Measurements from ENCODE around the gene FES. TPM values are rescaled to one million over a fixed set of nuclear protein-coding genes. Genes with fewer than 3 reads are reported as not detected.

FES gene
- total and polyA plus RNA-seq, 2 of the 13 experiments (the other 11 are each of a cell fraction or from before 2014, with no cell fraction given) = 4.0 to 9.5 TPM

GRCh38 chr15:90871716-90872485 is 12.4 kb upstream of the FES start (continued):
- TF ChIP-seq ZBTB1 (CRISPR knock-in tag; IDR thresholded peaks at IDR 0.05; ENCODE audit: borderline replicate concordance) (no peak), ZNF343 (CRISPR knock-in tag; IDR thresholded peaks at IDR 0.05) (no peak), MIXL1 (CRISPR knock-in tag; IDR thresholded peaks at IDR 0.05) (no peak), ZNF543 (CRISPR knock-in tag; IDR thresholded peaks at IDR 0.05) (no peak), YEATS4 (CRISPR knock-in tag; IDR thresholded peaks at IDR 0.05; ENCODE audit: borderline replicate concordance) (0 out of 2 replicates have a peak, but pooled peaks have one; percentile 31), BCL6 (CRISPR knock-in tag; IDR thresholded peaks at IDR 0.05) (peak; percentile 38), FOXO4 (CRISPR knock-in tag; conservative IDR thresholded peaks at IDR 0.05) (no peak), ZNF687 (CRISPR knock-in tag; IDR thresholded peaks at IDR 0.05) (peak; percentile 47; the same call in 1 of the 2 replicates), MTF1 (CRISPR knock-in tag; IDR thresholded peaks at IDR 0.05) (no peak)

Measured in HepG2 (cell line).